HepG2 (cell line): ENCODE data around the gene HINT2. TPM values are rescaled to one million over a fixed set of nuclear protein-coding genes. Genes with fewer than 3 reads are reported as not detected.

Experiments used
- DBP ChIP-seq: sonication (generic); formaldehyde crosslinking; IDR thresholded peaks from 2 replicates; pipeline ENCODE4 v1.4.0; 2020; ENCODE audit warnings: missing genetic modification reagents; ENCODE audit errors: not compliant biosample characterization
- DRAP1 ChIP-seq: IDR thresholded peaks from 2 replicates; pipeline ENCODE4 v1.6.1; 2016; ENCODE audit warnings: missing genetic modification reagents, missing compliant biosample characterization
- HMG20B ChIP-seq: conservative IDR thresholded peaks from 2 replicates; pipeline ENCODE4 v1.6.1; 2016; ENCODE audit warnings: missing genetic modification reagents, missing compliant biosample characterization
- HOXA5 ChIP-seq: sonication (generic); formaldehyde crosslinking; IDR thresholded peaks from 2 replicates; pipeline ENCODE4 v1.4.0; 2020; ENCODE audit warnings: missing genetic modification reagents
- MNT ChIP-seq: fragments of 450-650 bp; IDR thresholded peaks from 2 replicates; pipeline ENCODE4 v1.6.1; 2016
- NFIB ChIP-seq: sonication (generic); formaldehyde crosslinking; IDR thresholded peaks from 2 replicates; pipeline ENCODE4 v1.9.0; 2021; ENCODE audit warnings: missing genetic modification reagents, mild to moderate bottlenecking, borderline replicate concordance
- ONECUT2 ChIP-seq: sonication (generic); formaldehyde crosslinking; IDR thresholded peaks from 2 replicates; pipeline ENCODE4 v1.4.0; 2020; ENCODE audit warnings: missing genetic modification reagents
- RBM39 ChIP-seq: fragments of 200-400 bp; formaldehyde crosslinking; IDR thresholded peaks from one replicate; pipeline ENCODE4 v1.6.1; 2018; ENCODE audit warnings: antibody characterized with exemption, mild to moderate bottlenecking, low read depth, low read length; ENCODE audit not compliant: poor library complexity, severe bottlenecking
- SMARCE1 ChIP-seq: fragments of 450-650 bp; IDR thresholded peaks from 2 replicates; pipeline ENCODE4 v1.6.1; 2017; ENCODE audit warnings: borderline replicate concordance
- ZBTB46 ChIP-seq: sonication (generic); formaldehyde crosslinking; IDR thresholded peaks from 2 replicates; pipeline ENCODE4 v1.4.0; 2020; ENCODE audit warnings: mild to moderate bottlenecking, missing genetic modification reagents, borderline replicate concordance
- ZNF564 ChIP-seq: sonication (generic); formaldehyde crosslinking; IDR thresholded peaks from 2 replicates; pipeline ENCODE4 v1.8.1; 2023; ENCODE audit warnings: mild to moderate bottlenecking, missing genetic modification reagents
- ZNF646 ChIP-seq: sonication (generic); formaldehyde crosslinking; IDR thresholded peaks from 2 replicates; pipeline ENCODE4 v1.9.0; 2021; ENCODE audit warnings: mild to moderate bottlenecking, missing genetic modification reagents
- ZNF747 ChIP-seq: sonication (generic); formaldehyde crosslinking; IDR thresholded peaks from 2 replicates; pipeline ENCODE4 v1.8.1; 2023; ENCODE audit warnings: missing genetic modification reagents, mild to moderate bottlenecking, borderline replicate concordance
- polyA plus RNA-seq, 8 experiments: library from polyadenylated mRNA; depleted of rRNA in 3 of 8; stranded (reverse) in 7 of 8; unstranded in 1 of 8; fragments of >200 nt; fragmentation: Illumina TruSeq in 4 of 8; extraction: Trizol in 4 of 8; gene quantifications; 2 replicates each; pipeline versions ENCODE4 v1.2.1 to v1.2.3, GENCODE V29; 2011 to 2016; ENCODE audit warnings: low read depth in 4 of 8, missing spikeins in 1 of 8, mixed read lengths in 1 of 8; ENCODE audit not compliant: insufficient read depth in 1 of 8
- total RNA-seq, 5 experiments: library from RNA; depleted of rRNA; stranded (reverse); fragments of >200 nt; fragmentation: Illumina TruSeq; extraction: Trizol; gene quantifications; 2 replicates each; pipeline ENCODE4 v1.2.3, GENCODE V29; 2016; ENCODE audit warnings: low read depth in 1 of 5
- TF ChIP-seq, protein P1 (sequence below): sonication (generic); formaldehyde crosslinking; IDR thresholded peaks from 2 replicates; pipeline ENCODE4 v1.4.0; 2020; ENCODE audit warnings: missing genetic modification reagents

The HINT2 gene
- total and polyA plus RNA-seq, 2 of the 13 experiments (the other 11 are each of a cell fraction or from before 2014, with no cell fraction given) = 37.9 to 56.2 TPM

GRCh38 chr9:35812025-35812602 is 2.7 kb downstream of the HINT2 start, which contains the start of gene SPAG8 (continued):
- TF ChIP-seq, protein P1, sequence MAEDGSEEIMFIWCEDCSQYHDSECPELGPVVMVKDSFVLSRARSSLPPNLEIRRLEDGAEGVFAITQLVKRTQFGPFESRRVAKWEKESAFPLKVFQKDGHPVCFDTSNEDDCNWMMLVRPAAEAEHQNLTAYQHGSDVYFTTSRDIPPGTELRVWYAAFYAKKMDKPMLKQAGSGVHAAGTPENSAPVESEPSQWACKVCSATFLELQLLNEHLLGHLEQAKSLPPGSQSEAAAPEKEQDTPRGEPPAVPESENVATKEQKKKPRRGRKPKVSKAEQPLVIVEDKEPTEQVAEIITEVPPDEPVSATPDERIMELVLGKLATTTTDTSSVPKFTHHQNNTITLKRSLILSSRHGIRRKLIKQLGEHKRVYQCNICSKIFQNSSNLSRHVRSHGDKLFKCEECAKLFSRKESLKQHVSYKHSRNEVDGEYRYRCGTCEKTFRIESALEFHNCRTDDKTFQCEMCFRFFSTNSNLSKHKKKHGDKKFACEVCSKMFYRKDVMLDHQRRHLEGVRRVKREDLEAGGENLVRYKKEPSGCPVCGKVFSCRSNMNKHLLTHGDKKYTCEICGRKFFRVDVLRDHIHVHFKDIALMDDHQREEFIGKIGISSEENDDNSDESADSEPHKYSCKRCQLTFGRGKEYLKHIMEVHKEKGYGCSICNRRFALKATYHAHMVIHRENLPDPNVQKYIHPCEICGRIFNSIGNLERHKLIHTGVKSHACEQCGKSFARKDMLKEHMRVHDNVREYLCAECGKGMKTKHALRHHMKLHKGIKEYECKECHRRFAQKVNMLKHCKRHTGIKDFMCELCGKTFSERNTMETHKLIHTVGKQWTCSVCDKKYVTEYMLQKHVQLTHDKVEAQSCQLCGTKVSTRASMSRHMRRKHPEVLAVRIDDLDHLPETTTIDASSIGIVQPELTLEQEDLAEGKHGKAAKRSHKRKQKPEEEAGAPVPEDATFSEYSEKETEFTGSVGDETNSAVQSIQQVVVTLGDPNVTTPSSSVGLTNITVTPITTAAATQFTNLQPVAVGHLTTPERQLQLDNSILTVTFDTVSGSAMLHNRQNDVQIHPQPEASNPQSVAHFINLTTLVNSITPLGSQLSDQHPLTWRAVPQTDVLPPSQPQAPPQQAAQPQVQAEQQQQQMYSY (CRISPR knock-in tag) = no peak
- TF ChIP-seq ZNF747 (CRISPR knock-in tag) = peak; percentile 77; the same call in 1 of the 2 replicates
- no peak for TF ChIP-seq ZBTB46
- TF ChIP-seq DRAP1 = no peak; the same call in 1 of the 2 replicates
- TF ChIP-seq HOXA5 (CRISPR knock-in tag) = no peak
- no peak for TF ChIP-seq NFIB
- no peak for TF ChIP-seq SMARCE1
- TF ChIP-seq DBP (CRISPR knock-in tag) = no peak
- no peak for TF ChIP-seq RBM39
- TF ChIP-seq ZNF646 (CRISPR knock-in tag) = no peak
- no peak for TF ChIP-seq ONECUT2 (CRISPR knock-in tag)
- TF ChIP-seq MNT = no peak
- 0 out of 2 replicates have a peak, but pooled peaks have one; percentile 36 for TF ChIP-seq HMG20B (CRISPR knock-in tag)
- no peak for TF ChIP-seq ZNF564 (CRISPR knock-in tag)
